GM23338 (cell line): Measurements from ENCODE around the gene GPHA2.

ENCODE experiments used
- CREB1 ChIP-seq: fragments of 250-450 bp; sonication (Bioruptor Pico); IDR thresholded peaks from 2 replicates; pipeline ENCODE4 v1.5.0; 2020; ENCODE audit warnings: low read depth, mild to moderate bottlenecking, moderate library complexity
- EZH2 ChIP-seq: fragments of 200-600 bp; sonication (generic); IDR thresholded peaks from one replicate; pipeline ENCODE4 v1.8.0; 2017; ENCODE audit warnings: antibody characterized with exemption, mild to moderate bottlenecking, low read depth; ENCODE audit not compliant: unreplicated experiment
- EZH2phosphoT487 ChIP-seq: fragments of 200-600 bp; sonication (generic); IDR thresholded peaks from one replicate; pipeline ENCODE4 v1.8.1; 2018; ENCODE audit warnings: antibody characterized with exemption; ENCODE audit not compliant: unreplicated experiment
- POLR2AphosphoS5 ChIP-seq: IDR thresholded peaks from 2 replicates; pipeline ENCODE4 v1.6.1; 2016; ENCODE audit warnings: antibody characterized with exemption, low read depth
- REST ChIP-seq: IDR thresholded peaks from one replicate; pipeline ENCODE4 v1.6.1; 2018; ENCODE audit warnings: antibody characterized with exemption; ENCODE audit not compliant: unreplicated experiment
- TF ChIP-seq, protein P1 (sequence below), 2 experiments: fragments of 200-600 bp in 1 of 2; sonication (generic) in 1 of 2; conservative IDR thresholded peaks; 2 replicates each; pipeline versions ENCODE4 v1.5.1 to v1.6.1; 2016 to 2017; ENCODE audit warnings: antibody characterized with exemption in 2 of 2, low read depth in 2 of 2, mild to moderate bottlenecking in 2 of 2, moderate library complexity in 1 of 2

DNA sequence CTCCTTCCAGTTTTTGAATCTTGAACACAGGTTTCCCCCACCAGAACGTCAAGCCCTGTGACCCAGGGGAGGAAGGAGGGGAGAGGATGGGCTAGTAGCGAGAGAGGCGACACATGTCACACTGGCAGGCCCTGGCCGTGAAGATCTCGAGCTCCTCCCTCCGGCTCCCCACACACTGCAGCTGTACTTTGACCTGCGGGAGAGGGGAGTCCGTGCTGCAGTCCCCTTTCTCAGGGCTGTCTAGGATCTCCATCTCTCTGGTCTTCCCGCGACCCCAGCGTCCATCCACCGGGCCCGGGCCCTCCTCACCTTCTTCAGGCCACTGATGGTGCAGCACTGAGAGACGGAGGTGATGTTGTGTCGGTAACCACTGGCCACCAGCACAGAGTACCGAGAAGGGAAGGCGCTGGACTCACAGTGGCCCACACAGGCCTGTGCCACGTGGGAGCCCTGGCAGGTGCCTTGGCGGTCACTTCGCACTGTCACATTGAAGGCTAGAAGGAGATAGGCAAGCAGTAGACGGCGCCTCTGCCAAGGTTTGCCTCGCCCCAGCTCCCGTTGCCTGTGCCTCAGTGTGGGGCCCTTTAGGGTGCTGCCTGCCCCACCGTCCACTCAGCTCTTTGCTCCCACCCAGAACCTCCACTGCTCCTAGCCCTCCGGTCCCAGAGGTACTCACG is 873 bp downstream of the GPHA2 start:
- TF ChIP-seq POLR2AphosphoS5 (no peak), EZH2phosphoT487 (no peak), REST (no peak), CREB1 (CRISPR knock-in tag) (no peak), EZH2 (no peak)
- TF ChIP-seq, protein P1, sequence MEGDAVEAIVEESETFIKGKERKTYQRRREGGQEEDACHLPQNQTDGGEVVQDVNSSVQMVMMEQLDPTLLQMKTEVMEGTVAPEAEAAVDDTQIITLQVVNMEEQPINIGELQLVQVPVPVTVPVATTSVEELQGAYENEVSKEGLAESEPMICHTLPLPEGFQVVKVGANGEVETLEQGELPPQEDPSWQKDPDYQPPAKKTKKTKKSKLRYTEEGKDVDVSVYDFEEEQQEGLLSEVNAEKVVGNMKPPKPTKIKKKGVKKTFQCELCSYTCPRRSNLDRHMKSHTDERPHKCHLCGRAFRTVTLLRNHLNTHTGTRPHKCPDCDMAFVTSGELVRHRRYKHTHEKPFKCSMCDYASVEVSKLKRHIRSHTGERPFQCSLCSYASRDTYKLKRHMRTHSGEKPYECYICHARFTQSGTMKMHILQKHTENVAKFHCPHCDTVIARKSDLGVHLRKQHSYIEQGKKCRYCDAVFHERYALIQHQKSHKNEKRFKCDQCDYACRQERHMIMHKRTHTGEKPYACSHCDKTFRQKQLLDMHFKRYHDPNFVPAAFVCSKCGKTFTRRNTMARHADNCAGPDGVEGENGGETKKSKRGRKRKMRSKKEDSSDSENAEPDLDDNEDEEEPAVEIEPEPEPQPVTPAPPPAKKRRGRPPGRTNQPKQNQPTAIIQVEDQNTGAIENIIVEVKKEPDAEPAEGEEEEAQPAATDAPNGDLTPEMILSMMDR (conservative IDR thresholded peaks at IDR 0.05; ENCODE audit: low read depth in 2 of 2), result peak in 1 of 2 experiments; percentile 25; a peak in 1 of 4 replicates
